ENCODE data around the gene NPBWR2. TPM values are rescaled to one million over a fixed set of nuclear protein-coding genes. Genes with fewer than 3 reads are reported as not detected.

Gene NPBWR2
- not detected for polyA plus RNA-seq (2013, experiment 1 of 2)
- polyA plus RNA-seq (2013, experiment 2 of 2) = not detected

- no peak within 1 kb of the TSS for H2BK15ac ChIP-seq (replicated peaks; ENCODE audit: low read depth)
- H3K27me3 ChIP-seq (ENCODE audit: insufficient read depth, low read length, poor library complexity) = no peaks in the 10 kb centered on the region
- H2AK5ac ChIP-seq (ENCODE audit: low read length) = no peak within 1 kb of the TSS
- no peak within 1 kb of the TSS for H4K5ac ChIP-seq (ENCODE audit: low read length)
- H3K18ac ChIP-seq (ENCODE audit: low read length) = no peak within 1 kb of the TSS
- H3K36me3 ChIP-seq (ENCODE audit: control insufficient read depth, insufficient read depth, low read length) = no peaks in the 10 kb centered on the region
- H3K4me3 ChIP-seq (ENCODE audit: low read length) = no peak within 1 kb of the TSS
- H3K23ac ChIP-seq (ENCODE audit: low read length) = no peak within 1 kb of the TSS
- H3K56ac ChIP-seq (ENCODE audit: low read length) = no peak within 1 kb of the TSS
- H3K4me1 ChIP-seq (ENCODE audit: control insufficient read depth, low read depth, low read length) = no peaks in the 10 kb centered on the region
- no peaks in the 10 kb centered on the region for H3K79me2 ChIP-seq (ENCODE audit: control insufficient read depth, insufficient read depth, low read length)
- no peak within 1 kb of the TSS for H4K8ac ChIP-seq (ENCODE audit: low read depth, low read length)
- no peaks in the 10 kb centered on the region for H3K79me1 ChIP-seq (ENCODE audit: low read length)
- no peak within 1 kb of the TSS for H2BK5ac ChIP-seq (ENCODE audit: low read length)
- H3K4ac ChIP-seq (ENCODE audit: low read depth, low read length) = no peak within 1 kb of the TSS
- peak; percentile 30 for DNase-seq
- H2BK120ac ChIP-seq (ENCODE audit: low read depth, low read length) = no peak within 1 kb of the TSS
- H3K9ac ChIP-seq (ENCODE audit: low read length) = no peak within 1 kb of the TSS
- no peak within 1 kb of the TSS for H3K27ac ChIP-seq (ENCODE audit: low read depth, low read length)
- no peak within 1 kb of the TSS for H3K4me2 ChIP-seq (ENCODE audit: low read length)
- WGBS (ENCODE audit: extremely low coverage, insufficient coverage, low lambda C conversion rate) = no CpG with 5 or more reads among the region's 22 CpGs
Measured at GRCh38 chr20:64106981-64107735, at the start of gene NPBWR2. Gene NPBWR2, minus strand, starts transcription at chr20:64107565. Its CDS starts 734 bp downstream, at chr20:64106831.

- no peak overlapping the region for H3K56ac ChIP-seq (ENCODE audit: low read length)
Measured at GRCh38 chr20:64156136-64156885, 48.9 kb upstream of the NPBWR2 start.

GRCh38 chr20:64155258-64156135, 48.1 kb upstream of the NPBWR2 start:
- H3K27me3 ChIP-seq (ENCODE audit: insufficient read depth, low read length, poor library complexity) = no peaks in the 10 kb centered on the region
- no peak overlapping the region for H2BK15ac ChIP-seq (replicated peaks; ENCODE audit: low read depth)
- no peak overlapping the region for H2AK5ac ChIP-seq (ENCODE audit: low read length)
- H3K18ac ChIP-seq (ENCODE audit: low read length) = no peak overlapping the region
- WGBS (ENCODE audit: extremely low coverage, insufficient coverage, low lambda C conversion rate) = no CpG with 5 or more reads among the region's 22 CpGs
- H4K5ac ChIP-seq (ENCODE audit: low read length) = no peak overlapping the region
- no peaks in the 10 kb centered on the region for H3K79me2 ChIP-seq (ENCODE audit: control insufficient read depth, insufficient read depth, low read length)
- H2BK5ac ChIP-seq (ENCODE audit: low read length) = no peak overlapping the region
- no peak overlapping the region for H3K56ac ChIP-seq (ENCODE audit: low read length)
- no peaks in the 10 kb centered on the region for H3K79me1 ChIP-seq (ENCODE audit: low read length)
- no peak overlapping the region for H3K27ac ChIP-seq (ENCODE audit: low read depth, low read length)
- DNase-seq = no peak
- no peak overlapping the region for H3K9ac ChIP-seq (ENCODE audit: low read length)
- no peak overlapping the region for H3K4ac ChIP-seq (ENCODE audit: low read depth, low read length)
- H3K4me1 ChIP-seq (ENCODE audit: control insufficient read depth, low read depth, low read length) = peaks cover 6% of the 10 kb centered on the region
- no peak overlapping the region for H3K23ac ChIP-seq (ENCODE audit: low read length)
- no peak overlapping the region for H2BK120ac ChIP-seq (ENCODE audit: low read depth, low read length)
- no peak overlapping the region for H3K4me2 ChIP-seq (ENCODE audit: low read length)
- no peak overlapping the region for H4K8ac ChIP-seq (ENCODE audit: low read depth, low read length)
- no peak overlapping the region for H3K4me3 ChIP-seq (ENCODE audit: low read length)
- no peaks in the 10 kb centered on the region for H3K36me3 ChIP-seq (ENCODE audit: control insufficient read depth, insufficient read depth, low read length)

More at GRCh38 chr20:64156136-64156885, 48.9 kb upstream of the NPBWR2 start:
- H3K18ac ChIP-seq (ENCODE audit: low read length) = no peak overlapping the region
- no peaks in the 10 kb centered on the region for H3K36me3 ChIP-seq (ENCODE audit: control insufficient read depth, insufficient read depth, low read length)
- no peak overlapping the region for H4K5ac ChIP-seq (ENCODE audit: low read length)
- no peak overlapping the region for H2BK120ac ChIP-seq (ENCODE audit: low read depth, low read length)
- DNase-seq = no peak
- WGBS (ENCODE audit: extremely low coverage, insufficient coverage, low lambda C conversion rate) = no CpG with 5 or more reads among the region's 9 CpGs
- no peak overlapping the region for H3K4ac ChIP-seq (ENCODE audit: low read depth, low read length)
- H2AK5ac ChIP-seq (ENCODE audit: low read length) = no peak overlapping the region
- no peaks in the 10 kb centered on the region for H3K27me3 ChIP-seq (ENCODE audit: insufficient read depth, low read length, poor library complexity)
- no peak overlapping the region for H2BK15ac ChIP-seq (replicated peaks; ENCODE audit: low read depth)
- H3K23ac ChIP-seq (ENCODE audit: low read length) = no peak overlapping the region
- H3K4me1 ChIP-seq (ENCODE audit: control insufficient read depth, low read depth, low read length) = peaks cover 8% of the 10 kb centered on the region
- H3K4me2 ChIP-seq (ENCODE audit: low read length) = no peak overlapping the region
- H3K79me2 ChIP-seq (ENCODE audit: control insufficient read depth, insufficient read depth, low read length) = no peaks in the 10 kb centered on the region
- H3K4me3 ChIP-seq (ENCODE audit: low read length) = no peak overlapping the region
- no peak overlapping the region for H3K27ac ChIP-seq (ENCODE audit: low read depth, low read length)
- no peak overlapping the region for H2BK5ac ChIP-seq (ENCODE audit: low read length)
- no peaks in the 10 kb centered on the region for H3K79me1 ChIP-seq (ENCODE audit: low read length)
- H4K8ac ChIP-seq (ENCODE audit: low read depth, low read length) = no peak overlapping the region
- no peak overlapping the region for H3K9ac ChIP-seq (ENCODE audit: low read length)

GRCh38 chr20:64154590-64155257, 47.4 kb upstream of the NPBWR2 start:
- no peak overlapping the region for H3K9ac ChIP-seq (ENCODE audit: low read length)
- H3K4me3 ChIP-seq (ENCODE audit: low read length) = no peak overlapping the region
- H2BK120ac ChIP-seq (ENCODE audit: low read depth, low read length) = no peak overlapping the region
- H3K36me3 ChIP-seq (ENCODE audit: control insufficient read depth, insufficient read depth, low read length) = no peaks in the 10 kb centered on the region
- H2AK5ac ChIP-seq (ENCODE audit: low read length) = no peak overlapping the region
- peaks cover 4% of the 10 kb centered on the region for H3K4me1 ChIP-seq (ENCODE audit: control insufficient read depth, low read depth, low read length)
- no peak overlapping the region for H3K56ac ChIP-seq (ENCODE audit: low read length)
- no CpG with 5 or more reads among the region's 9 CpGs for WGBS (ENCODE audit: extremely low coverage, insufficient coverage, low lambda C conversion rate)
- no peak overlapping the region for H3K4me2 ChIP-seq (ENCODE audit: low read length)
- H4K8ac ChIP-seq (ENCODE audit: low read depth, low read length) = no peak overlapping the region
- no peak overlapping the region for H2BK15ac ChIP-seq (replicated peaks; ENCODE audit: low read depth)
- no peak for DNase-seq
- H3K27me3 ChIP-seq (ENCODE audit: insufficient read depth, low read length, poor library complexity) = no peaks in the 10 kb centered on the region
- no peak overlapping the region for H3K18ac ChIP-seq (ENCODE audit: low read length)
- H3K79me1 ChIP-seq (ENCODE audit: low read length) = no peaks in the 10 kb centered on the region
- no peak overlapping the region for H3K23ac ChIP-seq (ENCODE audit: low read length)
- H3K79me2 ChIP-seq (ENCODE audit: control insufficient read depth, insufficient read depth, low read length) = no peaks in the 10 kb centered on the region
- H3K4ac ChIP-seq (ENCODE audit: low read depth, low read length) = no peak overlapping the region
- H3K27ac ChIP-seq (ENCODE audit: low read depth, low read length) = no peak overlapping the region
- H2BK5ac ChIP-seq (ENCODE audit: low read length) = no peak overlapping the region
- H4K5ac ChIP-seq (ENCODE audit: low read length) = no peak overlapping the region

- H3K4me2 ChIP-seq (ENCODE audit: low read length) = no peak overlapping the region
- H2AK5ac ChIP-seq (ENCODE audit: low read length) = no peak overlapping the region
- no peak overlapping the region for H3K56ac ChIP-seq (ENCODE audit: low read length)
- H3K18ac ChIP-seq (ENCODE audit: low read length) = no peak overlapping the region
- H2BK5ac ChIP-seq (ENCODE audit: low read length) = no peak overlapping the region
- no peaks in the 10 kb centered on the region for H3K27me3 ChIP-seq (ENCODE audit: insufficient read depth, low read length, poor library complexity)
- H3K79me2 ChIP-seq (ENCODE audit: control insufficient read depth, insufficient read depth, low read length) = no peaks in the 10 kb centered on the region
- H4K5ac ChIP-seq (ENCODE audit: low read length) = no peak overlapping the region
- no CpG with 5 or more reads among the region's 20 CpGs for WGBS (ENCODE audit: extremely low coverage, insufficient coverage, low lambda C conversion rate)
- H4K8ac ChIP-seq (ENCODE audit: low read depth, low read length) = no peak overlapping the region
- peak overlapping the region; percentile 66 for H3K23ac ChIP-seq (ENCODE audit: low read length)
- H3K4me3 ChIP-seq (ENCODE audit: low read length) = no peak overlapping the region
- H3K79me1 ChIP-seq (ENCODE audit: low read length) = no peaks in the 10 kb centered on the region
- no peaks in the 10 kb centered on the region for H3K4me1 ChIP-seq (ENCODE audit: control insufficient read depth, low read depth, low read length)
- H3K36me3 ChIP-seq (ENCODE audit: control insufficient read depth, insufficient read depth, low read length) = no peaks in the 10 kb centered on the region
- H3K9ac ChIP-seq (ENCODE audit: low read length) = no peak overlapping the region
- no peak overlapping the region for H3K27ac ChIP-seq (ENCODE audit: low read depth, low read length)
- no peak overlapping the region for H2BK120ac ChIP-seq (ENCODE audit: low read depth, low read length)
- no peak overlapping the region for H2BK15ac ChIP-seq (replicated peaks; ENCODE audit: low read depth)
- no peak for DNase-seq
- H3K4ac ChIP-seq (ENCODE audit: low read depth, low read length) = no peak overlapping the region
Measured at GRCh38 chr20:64153861-64154589, 46.7 kb upstream of the NPBWR2 start.
